HG02571 (cell line): ENCODE measurements around the gene HNRNPF.
"Not testable (repeated sequence)": the region's sequence is repeated elsewhere in the genome, so short reads cannot be mapped to it uniquely, and the experiment has no call there.

Experiments
- ATAC-seq: cut with Tn5 transposase; IDR thresholded peaks from one replicate; pipeline ENCODE4 v1.9.1; 2021; ENCODE audit warnings: mild to moderate bottlenecking, moderate library complexity; ENCODE audit not compliant: unreplicated experiment

The HNRNPF gene, protein sequence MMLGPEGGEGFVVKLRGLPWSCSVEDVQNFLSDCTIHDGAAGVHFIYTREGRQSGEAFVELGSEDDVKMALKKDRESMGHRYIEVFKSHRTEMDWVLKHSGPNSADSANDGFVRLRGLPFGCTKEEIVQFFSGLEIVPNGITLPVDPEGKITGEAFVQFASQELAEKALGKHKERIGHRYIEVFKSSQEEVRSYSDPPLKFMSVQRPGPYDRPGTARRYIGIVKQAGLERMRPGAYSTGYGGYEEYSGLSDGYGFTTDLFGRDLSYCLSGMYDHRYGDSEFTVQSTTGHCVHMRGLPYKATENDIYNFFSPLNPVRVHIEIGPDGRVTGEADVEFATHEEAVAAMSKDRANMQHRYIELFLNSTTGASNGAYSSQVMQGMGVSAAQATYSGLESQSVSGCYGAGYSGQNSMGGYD

DNA sequence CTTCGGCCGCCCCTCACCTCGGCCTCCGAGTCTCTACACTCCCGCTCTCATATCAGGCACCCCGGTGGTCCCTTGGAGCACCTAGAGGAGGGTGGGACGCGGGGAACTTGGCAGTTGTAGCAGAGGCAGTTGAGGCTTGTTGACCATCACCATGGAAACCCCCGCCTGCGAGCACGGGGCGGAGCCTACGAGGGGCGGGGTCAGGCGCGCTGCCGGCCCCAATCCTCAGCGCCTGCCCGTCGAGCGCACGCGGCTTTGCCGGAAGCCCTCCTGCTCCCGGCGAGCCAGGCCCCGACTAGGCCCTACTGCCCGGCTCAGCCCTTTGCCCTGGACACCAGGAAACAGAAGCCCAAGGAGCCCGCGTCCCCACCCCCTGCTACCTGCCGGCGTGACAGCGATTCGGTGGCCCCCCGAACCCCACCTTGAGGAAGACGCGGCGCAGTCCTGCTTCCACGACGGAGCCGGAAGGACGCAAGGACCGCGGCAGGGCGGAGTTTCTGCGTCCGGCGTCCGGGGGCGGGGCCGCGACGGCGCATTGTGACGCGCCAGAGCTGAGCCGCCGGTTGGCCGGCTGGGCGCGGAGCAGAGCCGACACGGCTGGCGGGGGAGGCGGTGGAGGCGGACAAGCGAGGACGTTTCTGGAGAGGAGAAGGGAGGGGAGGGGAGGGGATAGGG lies at the start of gene HNRNPF:
Gene HNRNPF, minus strand, starts transcription at position 477 of the 675 bp plus-strand sequence. CDS start 21,302 bp downstream, outside the sequence.
- ATAC-seq: peak; percentile 65

DNA sequence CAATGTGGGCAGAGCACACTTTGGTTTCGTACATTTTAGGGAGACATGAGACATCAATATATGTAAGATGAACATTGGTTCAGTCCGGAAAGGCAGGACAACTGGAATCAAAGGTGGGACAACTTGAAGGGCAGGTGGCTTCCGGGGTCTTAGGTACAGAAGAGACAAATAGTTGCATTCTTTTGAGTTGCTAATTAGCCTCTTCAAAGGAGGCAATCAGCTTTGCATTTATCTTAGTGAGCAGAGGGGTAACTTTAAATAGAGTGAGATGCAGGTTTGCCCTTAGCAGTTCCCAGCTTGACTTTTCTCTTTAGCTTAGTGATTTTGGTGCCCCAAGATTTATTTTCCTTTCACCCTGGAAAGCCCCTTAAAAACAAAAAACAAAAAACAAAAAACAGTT lies 49.2 kb upstream of the HNRNPF start:
- ATAC-seq: no peak

DNA sequence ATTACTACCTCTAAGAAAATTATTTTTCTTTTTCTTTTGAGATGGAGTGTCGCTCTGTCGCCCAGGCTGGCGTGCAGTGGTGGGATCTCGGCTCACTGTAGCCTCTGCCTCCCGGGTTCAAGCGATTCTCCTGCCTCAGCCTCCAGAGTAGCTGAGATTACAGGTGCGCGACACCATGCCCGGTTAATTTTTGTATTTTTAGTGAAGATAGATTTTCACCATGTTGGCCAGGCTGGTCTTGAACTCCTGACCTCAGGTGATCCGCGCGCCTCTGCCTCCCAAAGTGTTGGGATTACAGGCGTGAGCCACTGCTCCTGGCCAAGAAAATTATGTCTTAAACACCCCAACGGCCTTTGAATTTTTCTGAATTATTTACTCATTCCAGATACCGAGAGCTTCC lies 47.6 kb upstream of the HNRNPF start:
- not testable (repeated sequence) for ATAC-seq

DNA sequence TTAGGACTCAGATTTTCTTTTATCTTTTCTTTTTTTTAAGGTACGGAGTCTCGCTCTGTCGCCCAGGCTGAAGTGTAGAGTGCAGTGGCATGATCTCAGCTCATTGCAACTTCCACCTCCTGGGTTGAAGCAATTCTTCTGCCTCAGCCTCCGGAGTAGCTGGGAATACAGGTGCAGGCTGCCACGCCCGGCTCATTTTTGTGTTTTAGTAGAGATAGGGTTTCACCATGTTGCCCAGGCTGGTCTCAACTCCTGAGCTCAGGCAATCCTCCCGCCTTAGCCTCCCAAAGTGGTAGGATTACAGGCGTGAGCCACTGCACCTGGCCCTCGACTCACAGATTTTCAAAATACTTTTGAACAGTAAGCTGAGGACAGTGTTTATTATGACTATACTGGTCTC lies 45.0 kb upstream of the HNRNPF start:
- ATAC-seq: not testable (repeated sequence)

DNA sequence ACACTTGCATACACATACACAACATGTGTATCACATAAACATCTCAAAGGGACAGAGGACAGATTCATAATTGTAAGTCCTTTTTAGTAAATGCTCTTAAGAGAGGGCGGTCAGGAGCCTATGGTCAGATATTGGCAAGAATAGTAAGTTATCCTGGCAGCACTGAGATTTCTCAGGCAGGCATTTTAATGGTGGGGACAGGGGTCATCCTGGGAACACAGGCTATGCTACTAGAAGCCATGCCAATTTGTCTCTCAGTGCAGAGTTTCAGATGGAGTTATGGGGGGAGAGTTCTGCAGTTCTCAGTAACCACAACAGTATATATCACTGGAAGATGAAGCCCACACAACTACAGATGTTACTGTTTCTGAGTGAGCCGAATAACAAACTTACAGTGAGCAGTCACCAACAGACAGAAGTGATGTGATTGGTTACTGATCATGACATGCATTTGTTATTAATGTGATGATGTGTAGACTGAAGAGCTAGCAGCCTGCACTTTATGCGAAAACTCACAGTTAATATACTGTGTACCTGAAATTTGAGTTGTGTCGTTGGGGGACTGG lies 44.4 kb upstream of the HNRNPF start:
- no peak for ATAC-seq

DNA sequence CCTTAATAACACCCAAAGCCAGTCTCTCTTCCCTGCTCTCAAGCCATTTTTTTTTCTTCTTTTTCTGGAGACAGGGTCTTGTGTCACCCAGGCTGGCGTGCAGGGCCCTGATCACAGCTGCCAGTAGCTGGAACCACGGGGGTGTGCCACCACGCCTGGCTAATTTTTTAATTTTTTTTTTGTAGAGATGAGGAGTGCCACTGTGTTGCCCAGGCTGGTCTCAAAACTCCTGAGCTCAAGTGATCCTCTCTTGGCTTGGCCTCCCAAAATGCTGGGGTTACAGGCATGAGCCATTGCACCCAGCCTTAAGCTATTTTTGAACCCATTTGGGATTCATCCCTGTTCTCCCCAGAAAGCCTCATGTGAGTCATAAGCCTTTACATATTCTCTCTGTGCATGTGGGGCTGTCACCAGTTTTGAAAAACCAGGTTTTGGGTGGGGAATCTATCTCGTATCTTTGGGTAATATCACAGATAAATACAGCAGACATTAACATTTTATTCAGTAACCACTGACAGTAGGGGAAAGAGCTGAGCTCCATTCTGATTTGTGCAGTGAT lies 43.4 kb upstream of the HNRNPF start:
- ATAC-seq: no peak

GRCh38 chr10:43448742-43449141 lies 39.8 kb upstream of the HNRNPF start:
- no peak for ATAC-seq

DNA sequence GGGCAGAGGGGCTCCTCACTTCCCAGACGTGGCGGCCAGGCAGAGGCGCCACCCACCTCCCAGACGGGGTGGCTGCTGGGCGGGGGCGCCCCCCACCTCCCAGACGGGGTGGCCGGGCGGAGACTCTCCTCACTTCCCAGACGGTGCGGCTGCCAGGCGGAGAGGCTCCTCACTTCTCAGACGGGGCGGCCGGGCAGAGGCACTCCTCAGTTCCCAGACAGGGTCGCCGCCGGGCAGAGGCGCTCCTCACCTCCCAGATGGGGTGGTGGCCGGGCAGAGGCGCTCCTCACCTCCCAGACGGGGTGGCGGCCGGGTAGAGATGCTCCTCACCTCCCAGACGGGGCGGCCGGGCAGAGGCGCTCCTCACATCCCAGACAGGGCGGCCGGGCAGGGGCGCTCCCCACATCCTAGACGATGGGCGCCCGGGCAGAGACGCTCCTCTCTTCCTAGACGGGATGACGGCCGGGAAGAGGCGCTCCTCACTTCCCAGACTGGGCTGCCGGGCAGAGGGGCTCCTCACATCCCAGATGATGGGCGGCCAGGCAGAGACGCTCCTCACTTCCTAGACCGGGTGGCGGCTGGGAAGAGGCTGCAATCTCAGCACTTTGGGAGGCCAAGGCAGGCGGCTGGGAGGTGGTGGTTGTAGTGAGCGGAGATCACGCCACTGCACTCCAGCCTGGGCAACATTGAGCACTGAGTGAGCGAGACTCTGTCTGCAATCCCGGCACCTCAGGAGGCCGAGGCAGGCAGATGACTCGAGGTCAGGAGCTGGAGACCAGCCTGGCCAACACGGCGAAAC lies 37.4 kb upstream of the HNRNPF start:
- not testable (repeated sequence) for ATAC-seq

GRCh38 chr10:43444897-43445466 lies 36.0 kb upstream of the HNRNPF start:
- ATAC-seq: no peak

DNA sequence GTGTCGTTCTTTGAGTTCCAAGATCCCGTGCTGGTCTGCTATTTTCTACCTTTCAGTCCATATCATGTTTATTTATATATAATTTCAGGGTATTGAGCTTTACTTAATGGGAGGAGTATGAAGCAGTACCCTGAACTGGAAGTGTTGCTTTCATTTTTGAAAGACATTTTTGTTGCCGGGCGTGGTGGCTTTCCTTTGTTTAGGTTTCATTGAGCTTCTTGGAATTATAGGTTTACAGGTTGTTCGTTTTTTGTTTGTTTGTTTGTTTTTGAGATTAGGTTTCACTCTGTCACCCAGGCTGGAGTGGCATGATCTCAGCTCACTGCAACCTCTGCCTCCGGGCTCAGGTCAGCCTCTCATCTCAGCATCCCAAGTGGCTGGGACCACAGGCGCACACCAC lies 35.3 kb upstream of the HNRNPF start:
- ATAC-seq: no peak

GRCh38 chr10:43440463-43441134 lies 31.6 kb upstream of the HNRNPF start:
- ATAC-seq: no peak

- ATAC-seq: no peak
These were observed 28.3 kb upstream of the HNRNPF start for GRCh38 chr10:43437141-43437870.

GRCh38 chr10:43436291-43437140 lies 27.5 kb upstream of the HNRNPF start, which contains the start of gene ZNF487:
TSS of gene ZNF487 (plus strand) at chr10:43437111. CDS start at chr10:43475814, 38,703 bp downstream.
- ATAC-seq: peak; percentile 96

DNA sequence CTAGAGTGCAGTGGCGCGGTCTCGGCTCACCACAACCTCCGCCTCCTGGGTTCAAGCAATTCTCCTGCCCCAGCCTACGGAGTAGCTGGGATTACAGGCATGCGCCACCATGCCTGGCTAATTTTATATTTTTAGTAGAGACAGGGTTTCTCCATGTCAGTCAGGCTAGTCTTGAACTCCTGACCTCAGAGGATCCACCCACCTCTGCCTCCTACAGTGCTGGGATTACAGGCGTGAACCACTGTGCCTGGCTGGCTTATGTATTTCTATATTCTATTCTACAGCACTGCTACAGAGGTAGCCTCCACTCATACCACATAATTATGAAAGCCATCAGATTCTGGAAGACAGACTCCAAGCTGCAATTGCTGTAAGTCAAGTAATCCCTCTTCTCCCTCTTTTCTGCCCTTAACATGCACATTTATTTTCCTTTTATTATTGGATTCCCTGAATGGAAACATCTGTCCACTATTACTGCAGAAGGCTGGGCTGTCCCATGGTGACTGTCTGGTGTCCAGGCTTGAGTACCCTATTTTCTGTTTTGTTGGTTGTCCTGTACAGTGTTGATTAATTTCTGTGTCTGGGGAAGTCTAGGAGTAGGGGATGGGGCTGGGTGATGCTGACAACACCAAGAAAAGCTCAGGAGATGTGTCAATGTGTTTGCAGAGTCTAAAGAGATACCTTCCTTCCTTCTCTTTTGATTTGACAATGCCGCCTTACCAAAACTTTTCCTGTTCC lies 22.1 kb upstream of the HNRNPF start:
- no peak for ATAC-seq

GRCh38 chr10:43427166-43427825 lies 18.3 kb upstream of the HNRNPF start:
- ATAC-seq: no peak

- ATAC-seq: not testable (repeated sequence)
These were observed 17.5 kb upstream of the HNRNPF start for GRCh38 chr10:43426476-43426875.

- no peak for ATAC-seq
These were observed 15.4 kb upstream of the HNRNPF start for GRCh38 chr10:43424416-43424815.
